ENCODE results near the gene PAPOLA. TPM values are rescaled to one million over a fixed set of nuclear protein-coding genes. Genes with fewer than 3 reads are reported as not detected.

The PAPOLA gene
- total and polyA plus RNA-seq, 9 of the 15 experiments (the other 6 are each of a cell fraction or from before 2014, with no cell fraction given): 51.1 to 199 (median 95.8) TPM

- TF ChIP-seq ZBTB2 (IDR thresholded peaks at IDR 0.05) (peak; percentile 99), ZNF717 (CRISPR knock-in tag; IDR thresholded peaks at IDR 0.05) (no peak), ARID3B (CRISPR knock-in tag; IDR thresholded peaks at IDR 0.05; ENCODE audit: borderline replicate concordance) (no peak), ZNF707 (CRISPR knock-in tag; conservative IDR thresholded peaks at IDR 0.05) (no peak), HDAC3 (IDR thresholded peaks at IDR 0.05; ENCODE audit: borderline replicate concordance, partially characterized antibody) (no peak), TAF15 (IDR thresholded peaks at IDR 0.05; ENCODE audit: low read depth, low read length) (no peak), MTA1 (IDR thresholded peaks at IDR 0.05; ENCODE audit: borderline replicate concordance) (peak; percentile 49; the same call in 1 of the 2 replicates), ZFPM2 (CRISPR knock-in tag; IDR thresholded peaks at IDR 0.05) (no peak), CBX5 (IDR thresholded peaks at IDR 0.05; ENCODE audit: borderline replicate concordance, low read depth) (no peak), ZNF766 (CRISPR knock-in tag; conservative IDR thresholded peaks at IDR 0.05) (no peak), MXI1 (IDR thresholded peaks at IDR 0.05; ENCODE audit: low read depth, low read length) (no peak), RNF2 (IDR thresholded peaks at IDR 0.05) (no peak), CREB1 (IDR thresholded peaks at IDR 0.05) (peak; percentile 73), CREB1 (CRISPR knock-in tag; IDR thresholded peaks at IDR 0.05) (peak; percentile 53; the same call in 1 of the 2 replicates), ZBTB34 (CRISPR knock-in tag; IDR thresholded peaks at IDR 0.05) (no peak), ZNF282 (CRISPR knock-in tag; IDR thresholded peaks at IDR 0.05) (peak; percentile 45; the same call in 1 of the 2 replicates), KAT2B (IDR thresholded peaks at IDR 0.05; ENCODE audit: low read depth, low read length) (no peak), FOXP4 (CRISPR knock-in tag; IDR thresholded peaks at IDR 0.05; ENCODE audit: borderline replicate concordance) (no peak), TEAD4 (IDR thresholded peaks at IDR 0.05; ENCODE audit: low read length) (no peak), TEAD4 (CRISPR knock-in tag; IDR thresholded peaks at IDR 0.05; ENCODE audit: borderline replicate concordance) (no peak), PHF21A (IDR thresholded peaks at IDR 0.05; ENCODE audit: borderline replicate concordance, low read depth) (no peak)
Observed at GRCh38 chr14:96501740-96502620, at the start of gene PAPOLA (continued).

All from K562 (cell line).